22Rv1 (cell line): ENCODE results near the gene CT47C1.

Source experiments
- H3K27ac ChIP-seq: fragments of 450-650 bp; 2 replicates; pipeline ENCODE4 v1.5.1; 2017
- CTCF ChIP-seq: fragments of 450-650 bp; IDR thresholded peaks from 2 replicates; pipeline ENCODE4 v1.5.1; 2017; ENCODE audit warnings: mild to moderate bottlenecking
- ZFX ChIP-seq: fragments of 450-650 bp; IDR thresholded peaks from 2 replicates; pipeline ENCODE4 v1.6.1; 2017; ENCODE audit warnings: antibody characterized with exemption, borderline replicate concordance

CT47C1 gene

GRCh38 chrX:119075270-119076025 lies 2.7 kb downstream of the CT47C1 start:
- no peak for TF ChIP-seq ZFX
- no peak for TF ChIP-seq CTCF
- H3K27ac ChIP-seq = no peak overlapping the region

GRCh38 chrX:119082278-119082677 lies 9.5 kb downstream of the CT47C1 start:
- H3K27ac ChIP-seq = no peak overlapping the region
- no peak for TF ChIP-seq CTCF
- no peak for TF ChIP-seq ZFX

- H3K27ac ChIP-seq = no peak overlapping the region
- TF ChIP-seq CTCF (no peak), ZFX (no peak)
These were observed 12.0 kb downstream of the CT47C1 start for GRCh38 chrX:119084766-119085165.

- no peak overlapping the region for H3K27ac ChIP-seq
- no peak for TF ChIP-seq CTCF
- TF ChIP-seq ZFX = no peak
These were observed 14.3 kb downstream of the CT47C1 start for GRCh38 chrX:119087121-119087520.

GRCh38 chrX:119089619-119090018 lies 16.8 kb downstream of the CT47C1 start:
- H3K27ac ChIP-seq = no peak overlapping the region

GRCh38 chrX:119090627-119091026 lies 17.8 kb downstream of the CT47C1 start:
- TF ChIP-seq ZFX (no peak), CTCF (no peak)
- no peak overlapping the region for H3K27ac ChIP-seq

More at GRCh38 chrX:119089619-119090018, 16.8 kb downstream of the CT47C1 start:
- TF ChIP-seq ZFX (no peak), CTCF (no peak)

- TF ChIP-seq ZFX = no peak
- TF ChIP-seq CTCF = no peak
- peak overlapping the region; percentile 68 for H3K27ac ChIP-seq
These were observed 21.4 kb downstream of the CT47C1 start for GRCh38 chrX:119093991-119094735.
